Measurements from ENCODE around the gene DNAI4. TPM values are rescaled to one million over a fixed set of nuclear protein-coding genes. Genes with fewer than 3 reads are reported as not detected.

The DNAI4 gene
- total and polyA plus RNA-seq, 9 of the 15 experiments (the other 6 are each of a cell fraction or from before 2014, with no cell fraction given): 0.57 to 4.8 (median 2.6) TPM; not detected in 1

- TF ChIP-seq, protein P1, sequence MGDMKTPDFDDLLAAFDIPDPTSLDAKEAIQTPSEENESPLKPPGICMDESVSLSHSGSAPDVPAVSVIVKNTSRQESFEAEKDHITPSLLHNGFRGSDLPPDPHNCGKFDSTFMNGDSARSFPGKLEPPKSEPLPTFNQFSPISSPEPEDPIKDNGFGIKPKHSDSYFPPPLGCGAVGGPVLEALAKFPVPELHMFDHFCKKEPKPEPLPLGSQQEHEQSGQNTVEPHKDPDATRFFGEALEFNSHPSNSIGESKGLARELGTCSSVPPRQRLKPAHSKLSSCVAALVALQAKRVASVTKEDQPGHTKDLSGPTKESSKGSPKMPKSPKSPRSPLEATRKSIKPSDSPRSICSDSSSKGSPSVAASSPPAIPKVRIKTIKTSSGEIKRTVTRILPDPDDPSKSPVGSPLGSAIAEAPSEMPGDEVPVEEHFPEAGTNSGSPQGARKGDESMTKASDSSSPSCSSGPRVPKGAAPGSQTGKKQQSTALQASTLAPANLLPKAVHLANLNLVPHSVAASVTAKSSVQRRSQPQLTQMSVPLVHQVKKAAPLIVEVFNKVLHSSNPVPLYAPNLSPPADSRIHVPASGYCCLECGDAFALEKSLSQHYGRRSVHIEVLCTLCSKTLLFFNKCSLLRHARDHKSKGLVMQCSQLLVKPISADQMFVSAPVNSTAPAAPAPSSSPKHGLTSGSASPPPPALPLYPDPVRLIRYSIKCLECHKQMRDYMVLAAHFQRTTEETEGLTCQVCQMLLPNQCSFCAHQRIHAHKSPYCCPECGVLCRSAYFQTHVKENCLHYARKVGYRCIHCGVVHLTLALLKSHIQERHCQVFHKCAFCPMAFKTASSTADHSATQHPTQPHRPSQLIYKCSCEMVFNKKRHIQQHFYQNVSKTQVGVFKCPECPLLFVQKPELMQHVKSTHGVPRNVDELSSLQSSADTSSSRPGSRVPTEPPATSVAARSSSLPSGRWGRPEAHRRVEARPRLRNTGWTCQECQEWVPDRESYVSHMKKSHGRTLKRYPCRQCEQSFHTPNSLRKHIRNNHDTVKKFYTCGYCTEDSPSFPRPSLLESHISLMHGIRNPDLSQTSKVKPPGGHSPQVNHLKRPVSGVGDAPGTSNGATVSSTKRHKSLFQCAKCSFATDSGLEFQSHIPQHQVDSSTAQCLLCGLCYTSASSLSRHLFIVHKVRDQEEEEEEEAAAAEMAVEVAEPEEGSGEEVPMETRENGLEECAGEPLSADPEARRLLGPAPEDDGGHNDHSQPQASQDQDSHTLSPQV (IDR thresholded peaks at IDR 0.05): no peak
- TF ChIP-seq HMG20A (CRISPR knock-in tag; conservative IDR thresholded peaks at IDR 0.05) (no peak), ZFPM2 (CRISPR knock-in tag; IDR thresholded peaks at IDR 0.05) (no peak), TBL1XR1 (IDR thresholded peaks at IDR 0.05; ENCODE audit: low read length in 2 of 2) (peak in 1 of 2 experiments; percentile 51; a peak in 1 of 4 replicates), TAF1 (IDR thresholded peaks at IDR 0.05; ENCODE audit: control insufficient read depth, extremely low read depth, insufficient read depth, low read length, severe bottlenecking) (peak; percentile 74), SMARCE1 (IDR thresholded peaks at IDR 0.05) (peak; percentile 26; the same call in 1 of the 2 replicates), GABPA (tag; conservative IDR thresholded peaks at IDR 0.05; ENCODE audit: low read depth) (peak; percentile 59; the same call in 1 of the 2 replicates), ZBTB17 (CRISPR knock-in tag; IDR thresholded peaks at IDR 0.05) (peak; percentile 75; the same call in 1 of the 2 replicates), MIER1 (IDR thresholded peaks at IDR 0.05; ENCODE audit: low read depth) (no peak), ZNF609 (CRISPR knock-in tag; IDR thresholded peaks at IDR 0.05; ENCODE audit: borderline replicate concordance) (0 out of 2 replicates have a peak, but pooled peaks have one; percentile 49), PHF21A (IDR thresholded peaks at IDR 0.05; ENCODE audit: borderline replicate concordance, low read depth) (0 out of 2 replicates have a peak, but pooled peaks have one; percentile 51), CREBBP (IDR thresholded peaks at IDR 0.05; ENCODE audit: low read depth, low read length) (no peak), TFAM (CRISPR knock-in tag; conservative IDR thresholded peaks at IDR 0.05) (no peak)
- TF ChIP-seq, protein P2, sequence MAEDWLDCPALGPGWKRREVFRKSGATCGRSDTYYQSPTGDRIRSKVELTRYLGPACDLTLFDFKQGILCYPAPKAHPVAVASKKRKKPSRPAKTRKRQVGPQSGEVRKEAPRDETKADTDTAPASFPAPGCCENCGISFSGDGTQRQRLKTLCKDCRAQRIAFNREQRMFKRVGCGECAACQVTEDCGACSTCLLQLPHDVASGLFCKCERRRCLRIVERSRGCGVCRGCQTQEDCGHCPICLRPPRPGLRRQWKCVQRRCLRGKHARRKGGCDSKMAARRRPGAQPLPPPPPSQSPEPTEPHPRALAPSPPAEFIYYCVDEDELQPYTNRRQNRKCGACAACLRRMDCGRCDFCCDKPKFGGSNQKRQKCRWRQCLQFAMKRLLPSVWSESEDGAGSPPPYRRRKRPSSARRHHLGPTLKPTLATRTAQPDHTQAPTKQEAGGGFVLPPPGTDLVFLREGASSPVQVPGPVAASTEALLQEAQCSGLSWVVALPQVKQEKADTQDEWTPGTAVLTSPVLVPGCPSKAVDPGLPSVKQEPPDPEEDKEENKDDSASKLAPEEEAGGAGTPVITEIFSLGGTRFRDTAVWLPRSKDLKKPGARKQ (CRISPR knock-in tag; IDR thresholded peaks at IDR 0.05): no peak
Observed at GRCh38 chr1:66929999-66930822, 5.6 kb upstream of the DNAI4 start (continued).
